CD4-positive, alpha-beta T cell treated with Interleukin-12 subunit alpha and Interleukin-12 subunit beta, for 1 hour (primary cell): ENCODE results near the gene RFX8.
"Not testable (repeated sequence)": the region's sequence is repeated elsewhere in the genome, so short reads cannot be mapped to it uniquely, and the experiment has no call there.

Experiments
- DNase-seq: peaks from one replicate; pipeline ENCODE4 v3.0.0-alpha.2; 2020

Gene RFX8

GRCh38 chr2:101474731-101475384, at the start of gene RFX8:
Gene RFX8 (minus strand): TSS chr2:101475112. CDS start chr2:101466848, 8,264 bp downstream.
- peak; percentile 46 for DNase-seq

GRCh38 chr2:101521487-101521886, 46.6 kb upstream of the RFX8 start:
- DNase-seq: peak; percentile 3

- no peak for DNase-seq
Measured at GRCh38 chr2:101520246-101520645, 45.3 kb upstream of the RFX8 start.

- no peak for DNase-seq
Measured at GRCh38 chr2:101518578-101519492, 43.9 kb upstream of the RFX8 start.

- no peak for DNase-seq
Measured at GRCh38 chr2:101517758-101518271, 42.9 kb upstream of the RFX8 start.

GRCh38 chr2:101516823-101517690, 42.1 kb upstream of the RFX8 start:
- DNase-seq: peak; percentile 8

GRCh38 chr2:101516349-101516748, 41.4 kb upstream of the RFX8 start:
- DNase-seq: no peak

GRCh38 chr2:101515477-101515876, 40.6 kb upstream of the RFX8 start:
- DNase-seq: no peak

GRCh38 chr2:101512993-101513392, 38.1 kb upstream of the RFX8 start:
- DNase-seq: no peak

- no peak for DNase-seq
Measured at GRCh38 chr2:101511381-101511780, 36.5 kb upstream of the RFX8 start.

GRCh38 chr2:101509499-101510284, 34.8 kb upstream of the RFX8 start:
- DNase-seq: no peak

- no peak for DNase-seq
Measured at GRCh38 chr2:101508636-101509035, 33.7 kb upstream of the RFX8 start.

- not testable (repeated sequence) for DNase-seq
Measured at GRCh38 chr2:101505276-101505675, 30.4 kb upstream of the RFX8 start.

GRCh38 chr2:101504744-101505143, 29.8 kb upstream of the RFX8 start:
- DNase-seq: not testable (repeated sequence)

- no peak for DNase-seq
Measured at GRCh38 chr2:101502095-101502494, 27.2 kb upstream of the RFX8 start.

GRCh38 chr2:101501443-101501842, 26.5 kb upstream of the RFX8 start:
- DNase-seq: no peak

- no peak for DNase-seq
Measured at GRCh38 chr2:101500860-101501259, 25.9 kb upstream of the RFX8 start.

- no peak for DNase-seq
Measured at GRCh38 chr2:101500180-101500579, 25.3 kb upstream of the RFX8 start.

GRCh38 chr2:101496279-101496678, 21.4 kb upstream of the RFX8 start:
- no peak for DNase-seq

- DNase-seq: no peak
Measured at GRCh38 chr2:101492936-101493473, 18.1 kb upstream of the RFX8 start.

- DNase-seq: no peak
Measured at GRCh38 chr2:101486994-101487393, 12.1 kb upstream of the RFX8 start.

GRCh38 chr2:101486258-101486701, 11.4 kb upstream of the RFX8 start:
- no peak for DNase-seq
